CD4-positive, alpha-beta T cell (primary cell): ENCODE measurements around the gene EPS8L2. TPM values are rescaled to one million over a fixed set of nuclear protein-coding genes. Genes with fewer than 3 reads are reported as not detected.

Experiments used
- ATAC-seq: fragments of 200-7000 bp; cut with Tn5 transposase; one replicate; pipeline ENCODE4 v1.10.0; 2022; ENCODE audit warnings: mild to moderate bottlenecking; ENCODE audit not compliant: poor library complexity
- CTCF ChIA-PET: fragments of 350-600 bp; sonication (Branson Sonifier 250); formaldehyde crosslinking; loops from one replicate; lab custom pipeline; 2021; ENCODE audit warnings: antibody characterized with exemption, inconsistent platforms; lab: Charles Lee
- POLR2A ChIA-PET: fragments of 350-600 bp; sonication (Branson Sonifier 250); formaldehyde crosslinking; loops from one replicate; lab custom pipeline; 2021; ENCODE audit warnings: antibody characterized with exemption, inconsistent platforms; lab: Charles Lee
- DNase-seq, 14 experiments: peaks; one replicate each; pipeline ENCODE4 v3.0.0-alpha.2; 2013 to 2020; ENCODE audit warnings: mixed read lengths in 2 of 14
- H3K27ac ChIP-seq, 2 donors: one replicate each; pipeline versions ENCODE4 v1.5.1 to v1.7.0; 2013; ENCODE audit warnings: low read length in 2 of 2, low read depth in 1 of 2, mild to moderate bottlenecking in 1 of 2
- H3K27me3 ChIP-seq, 2 experiments: 1 replicate in 1 of 2; 2 replicates in 1 of 2; pipeline versions ENCODE4 v1.6.1 to v1.7.0; 2013; ENCODE audit warnings: low read length in 2 of 2, control low read depth in 1 of 2, mild to moderate bottlenecking in 1 of 2, moderate library complexity in 1 of 2; ENCODE audit not compliant: insufficient read depth in 2 of 2, control insufficient read depth in 1 of 2
- H3K36me3 ChIP-seq: one replicate; pipeline ENCODE4 v1.6.1; 2013; ENCODE audit warnings: low read length, control low read depth; ENCODE audit not compliant: insufficient read depth
- H3K4me1 ChIP-seq: one replicate; pipeline ENCODE4 v1.6.1; 2013; ENCODE audit warnings: low read length, control low read depth; ENCODE audit not compliant: insufficient read depth
- H3K4me3 ChIP-seq: one replicate; pipeline ENCODE4 v1.5.1; 2013; ENCODE audit warnings: mild to moderate bottlenecking, low read length, moderate library complexity
- H3K9me3 ChIP-seq, 2 experiments: 1 replicate in 1 of 2; 2 replicates in 1 of 2; pipeline versions ENCODE4 v1.6.1 to v1.7.0; 2013; ENCODE audit warnings: low read length in 2 of 2, mild to moderate bottlenecking in 2 of 2, control low read depth in 1 of 2, moderate library complexity in 1 of 2; ENCODE audit not compliant: control insufficient read depth in 1 of 2, insufficient read depth in 1 of 2
- H3K27ac Mint-ChIP-seq: one replicate; pipeline ENCODE4 v1.8.0; 2020; ENCODE audit warnings: mixed read lengths
- H3K27me3 Mint-ChIP-seq: one replicate; pipeline ENCODE4 v1.8.0; 2021; ENCODE audit warnings: mixed read lengths
- H3K36me3 Mint-ChIP-seq: one replicate; pipeline ENCODE4 v1.8.0; 2021; ENCODE audit warnings: low read depth, mixed read lengths
- H3K4me1 Mint-ChIP-seq: one replicate; pipeline ENCODE4 v1.8.0; 2021; ENCODE audit warnings: low read depth, mixed read lengths
- H3K4me3 Mint-ChIP-seq: one replicate; pipeline ENCODE4 v1.8.0; 2020; ENCODE audit warnings: mild to moderate bottlenecking, mixed read lengths
- H3K9me3 Mint-ChIP-seq: one replicate; pipeline ENCODE4 v1.8.0; 2020; ENCODE audit warnings: mixed read lengths
- CTCF ChIP-seq: fragments of 200-600 bp; IDR thresholded peaks from one replicate; pipeline ENCODE4 v1.8.0; 2022; ENCODE audit warnings: antibody characterized with exemption, mild to moderate bottlenecking
- intact Hi-C, 2 experiments: fragments of 100-400 bp; cut with DNase I in 1 of 2; cut with micrococcal nuclease in 1 of 2; formaldehyde crosslinking; loops; one replicate each; pipeline versions ENCODE4 v1.15.1 to v1.9.0; 2023 to 2025; cut with DNase I, micrococcal nuclease
- total RNA-seq, 174 experiments: library from RNA in 2 of 174; stranded (reverse) in 2 of 174; gene quantifications; one replicate each; pipeline ENCODE4 v1.2.3 and lab custom pipeline; 2021 to 2026

The EPS8L2 gene
- total RNA-seq, 2 experiments from 2014 or later = 3.5 to 4.0 TPM

GRCh38 chr11:720642-721246, 14.7 kb downstream of the EPS8L2 start:
- peak; percentile 29 for ATAC-seq
- intact Hi-C loops = no loop called here
- Histone ChIP-seq H3K27me3 (peaks cover 5 to 24% of the 10 kb centered on the region in 2 experiments), H3K27ac (no peak overlapping the region), H3K4me3 (peak overlapping the region; percentile 29), H3K4me1 (peaks cover 35% of the 10 kb centered on the region), H3K36me3 (no peaks in the 10 kb centered on the region), H3K9me3 (peaks cover 0 to 19% of the 10 kb centered on the region in 2 experiments)
- no peak overlapping the region for H3K4me3 Mint-ChIP-seq
- H3K4me1 Mint-ChIP-seq = peaks cover 7% of the 10 kb centered on the region
- H3K27me3 Mint-ChIP-seq = peaks cover 33% of the 10 kb centered on the region
- POLR2A ChIA-PET = interaction anchor here (3.1 kb wide), 1 partner anchor 25 kb away, joined by 23 read pairs; the partner anchor contains the start of genes DEAF1 and TMEM80
- no peaks in the 10 kb centered on the region for H3K36me3 Mint-ChIP-seq
- CTCF ChIA-PET = interaction anchor here (4.7 kb wide), 1 partner anchor 165 kb away, joined by 23 read pairs; no protein-coding TSS in a partner anchor
- H3K27ac Mint-ChIP-seq = no peak overlapping the region
- TF ChIP-seq CTCF = no peak
- H3K9me3 Mint-ChIP-seq = peaks cover 3% of the 10 kb centered on the region
- peak in 11 of 14 experiments; percentile 26 to 69 (median 51) for DNase-seq

GRCh38 chr11:721247-721740, 15.3 kb downstream of the EPS8L2 start:
- Histone ChIP-seq H3K27me3 (peaks cover 5 to 24% of the 10 kb centered on the region in 2 experiments), H3K9me3 (peaks cover 0 to 19% of the 10 kb centered on the region in 2 experiments), H3K4me1 (peaks cover 40% of the 10 kb centered on the region), H3K36me3 (no peaks in the 10 kb centered on the region), H3K4me3 (peak overlapping the region; percentile 29), H3K27ac (no peak overlapping the region)
- peaks cover 33% of the 10 kb centered on the region for H3K27me3 Mint-ChIP-seq
- DNase-seq (no peak), ATAC-seq (no peak)
- TF ChIP-seq CTCF = no peak
- peaks cover 3% of the 10 kb centered on the region for H3K9me3 Mint-ChIP-seq
- intact Hi-C loops = no loop called here
- CTCF ChIA-PET = interaction anchor here (3.2 to 4.7 kb wide), 2 partner anchors 25 to 166 kb away, joined by 16 to 23 read pairs; partner anchors contain the start of genes DEAF1 and TMEM80
- H3K27ac Mint-ChIP-seq = no peak overlapping the region
- H3K4me3 Mint-ChIP-seq = no peak overlapping the region
- H3K36me3 Mint-ChIP-seq = no peaks in the 10 kb centered on the region
- POLR2A ChIA-PET = interaction anchor here (0.7 to 3.1 kb wide), 4 partner anchors 17 to 166 kb away, joined by 3 to 23 read pairs (median 6); partner anchors contain the start of genes DEAF1, TALDO1 and TMEM80
- H3K4me1 Mint-ChIP-seq = peaks cover 7% of the 10 kb centered on the region

- peaks cover 7% of the 10 kb centered on the region for H3K4me1 Mint-ChIP-seq
These were observed 15.8 kb downstream of the EPS8L2 start for GRCh38 chr11:721741-722345.

More at GRCh38 chr11:721741-722345, 15.8 kb downstream of the EPS8L2 start:
- Histone ChIP-seq H3K27ac (no peak overlapping the region), H3K9me3 (peaks cover 0 to 19% of the 10 kb centered on the region in 2 experiments), H3K36me3 (no peaks in the 10 kb centered on the region), H3K4me1 (peaks cover 45% of the 10 kb centered on the region), H3K4me3 (peak overlapping the region; percentile 29), H3K27me3 (peaks cover 5 to 24% of the 10 kb centered on the region in 2 experiments)
- DNase-seq = peak; percentile 41 to 76 (median 55)
- intact Hi-C loops = loop anchor here in 1 of 2 experiments (2.0 kb wide), 2 partner anchors 59 to 167 kb away; no protein-coding TSS in a partner anchor
- Mint-ChIP-seq H3K27me3 (peaks cover 29% of the 10 kb centered on the region), H3K9me3 (no peaks in the 10 kb centered on the region), H3K4me3 (peak overlapping the region; percentile 25), H3K36me3 (no peaks in the 10 kb centered on the region), H3K27ac (no peak overlapping the region)
- CTCF ChIA-PET = interaction anchor here (0.6 to 4.7 kb wide), 4 partner anchors 26 to 203 kb away, joined by 3 to 23 read pairs (median 10); partner anchors contain the start of genes DEAF1, IRF7 and TMEM80
- TF ChIP-seq CTCF = no peak
- ATAC-seq = peak; percentile 79
- POLR2A ChIA-PET = interaction anchor here (0.6 to 3.1 kb wide), 5 partner anchors 17 to 166 kb away, joined by 3 to 23 read pairs (median 4); partner anchors contain the start of genes DEAF1, RPLP2, TALDO1 and TMEM80
